HG03108 (cell line): ENCODE data around the gene GNAT2.

ENCODE experiments used
- ATAC-seq: cut with Tn5 transposase; IDR thresholded peaks from one replicate; pipeline ENCODE4 v1.9.1; 2021; ENCODE audit warnings: moderate library complexity; ENCODE audit not compliant: unreplicated experiment

The GNAT2 gene

DNA sequence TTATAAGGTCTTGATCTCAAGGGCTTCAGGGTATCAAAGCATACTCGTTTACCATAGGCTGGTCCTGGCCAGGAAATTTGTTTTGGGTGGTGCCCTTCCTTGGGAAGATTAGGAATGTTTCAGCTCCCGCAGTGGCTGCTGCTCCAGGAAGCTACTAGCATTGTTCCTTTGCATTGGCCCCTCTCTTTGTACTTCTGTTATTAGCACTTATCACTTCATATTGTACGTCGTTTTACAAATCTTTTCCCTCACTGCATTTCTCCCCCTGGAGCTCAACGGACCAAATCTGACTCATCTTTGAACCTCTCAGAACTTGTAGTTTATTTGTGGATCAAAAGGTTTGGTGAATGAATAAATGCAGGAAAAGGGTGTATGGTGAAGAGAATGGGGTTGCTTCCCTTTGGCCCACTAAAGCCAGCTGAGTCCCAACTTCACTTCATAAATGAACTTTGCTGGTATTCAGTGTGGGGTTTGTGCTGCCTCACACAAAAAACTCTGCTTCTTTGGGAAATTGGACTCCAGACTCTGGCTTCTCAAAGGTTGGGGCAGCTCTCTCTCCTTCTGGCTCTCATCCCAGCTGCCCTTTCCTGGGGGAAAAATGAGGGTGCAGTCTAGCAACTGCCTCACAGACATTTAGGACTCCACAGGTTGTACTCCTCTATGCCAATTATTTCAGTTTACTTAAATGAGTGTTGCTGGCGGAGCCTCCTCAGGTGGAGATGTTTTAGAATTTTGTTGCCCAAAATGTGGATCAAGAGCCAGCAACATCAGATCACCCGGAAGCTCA, 5.9 kb downstream of the GNAT2 start:
- no peak for ATAC-seq

GRCh38 chr1:109611308-109611990, 8.0 kb downstream of the GNAT2 start:
- no peak for ATAC-seq

DNA sequence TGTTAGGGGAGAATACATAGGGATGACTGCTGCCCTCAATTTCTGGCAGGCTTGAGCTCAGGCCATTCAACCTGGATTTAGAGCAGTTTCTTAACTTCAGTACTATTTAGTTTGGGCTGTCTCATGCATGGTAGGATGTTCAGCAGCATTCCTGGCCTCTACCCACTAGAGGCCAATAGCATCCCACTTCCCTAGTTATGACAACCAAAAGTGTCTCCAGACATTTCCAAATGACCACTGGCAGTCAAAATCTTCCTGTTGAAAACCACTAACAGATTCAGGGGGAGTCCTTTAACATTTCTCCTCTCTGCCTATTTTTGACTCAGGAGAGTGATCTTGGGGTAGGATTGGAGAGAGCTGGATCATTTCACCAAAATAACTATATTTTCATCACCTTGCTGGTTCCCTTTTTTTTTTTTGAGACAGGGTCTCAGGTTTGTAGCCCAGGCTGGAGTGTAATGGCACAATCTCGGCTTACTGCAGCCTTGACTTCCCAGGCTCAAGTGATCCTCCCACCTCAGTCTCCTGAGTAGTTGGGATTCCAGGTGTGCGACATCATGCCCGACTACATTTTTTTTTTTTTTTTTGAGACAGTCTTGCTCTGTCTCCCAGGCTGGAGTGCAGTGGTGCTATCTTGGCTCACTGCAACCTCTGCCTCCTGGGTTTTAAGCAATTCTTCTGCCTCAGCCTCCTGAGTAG, 8.7 kb downstream of the GNAT2 start:
- no peak for ATAC-seq

- no peak for ATAC-seq
Observed at GRCh38 chr1:109609881-109610280, 9.5 kb downstream of the GNAT2 start.

DNA sequence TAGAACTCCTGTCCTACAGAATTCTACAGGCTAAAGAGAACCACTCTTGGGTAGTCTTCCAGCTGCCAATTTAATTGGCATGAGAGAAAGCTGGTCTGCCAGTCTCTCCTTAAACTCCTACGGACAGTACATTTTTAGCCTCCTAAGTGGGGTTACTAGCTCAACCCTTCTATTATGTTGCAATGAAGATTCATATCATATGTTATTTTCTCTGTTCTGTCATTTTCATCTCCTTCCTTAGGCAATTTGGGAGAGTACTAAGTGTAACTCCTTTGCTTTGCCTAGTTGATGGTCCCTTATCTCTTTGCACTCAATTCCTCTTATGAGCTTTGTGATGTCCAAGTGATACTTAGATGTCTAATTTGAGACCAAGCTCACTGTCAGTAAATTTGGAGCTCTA, 14.0 kb downstream of the GNAT2 start:
- ATAC-seq: no peak

- no peak for ATAC-seq
Observed at GRCh38 chr1:109603229-109603628, 16.2 kb downstream of the GNAT2 start.

DNA sequence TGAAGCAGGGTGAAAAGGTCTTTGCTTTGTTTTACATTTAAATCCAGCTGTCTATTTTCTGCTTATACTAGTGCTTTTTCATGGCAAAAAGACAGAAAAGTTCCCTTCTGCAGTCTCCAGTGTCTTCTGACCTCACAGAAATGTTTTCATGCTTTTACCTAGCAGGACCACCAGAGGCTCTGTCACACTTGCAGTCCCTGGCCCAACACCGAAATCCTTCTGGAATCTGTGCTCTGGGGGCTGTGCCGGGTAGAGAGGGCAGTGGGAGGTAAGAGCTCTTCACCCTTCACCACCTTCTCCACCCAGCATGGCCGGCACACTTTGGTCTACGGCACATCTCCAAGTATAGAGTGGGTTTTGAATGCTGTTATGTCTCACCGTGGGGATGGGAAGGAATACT, 20.8 kb downstream of the GNAT2 start:
- ATAC-seq: no peak

DNA sequence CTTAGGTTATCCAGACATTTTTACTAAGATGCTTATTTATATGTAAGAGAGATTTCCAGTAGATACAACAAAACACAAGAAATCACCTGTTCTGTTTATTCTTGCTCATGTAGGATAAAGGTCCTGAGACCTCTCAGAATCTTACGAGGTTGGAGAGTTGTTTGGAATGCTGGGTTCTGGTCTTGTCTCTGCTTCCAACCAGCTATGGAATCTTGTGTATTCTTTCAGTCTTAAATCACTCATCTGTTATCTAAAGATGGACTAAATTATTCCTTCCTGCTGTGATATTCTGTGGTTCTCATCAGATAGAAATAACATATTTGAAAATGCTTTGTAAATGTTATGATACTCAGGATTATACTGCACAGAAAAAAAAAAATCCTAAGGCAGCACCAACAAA, 21.3 kb downstream of the GNAT2 start:
- no peak for ATAC-seq

GRCh38 chr1:109595531-109595930, 23.9 kb downstream of the GNAT2 start:
- no peak for ATAC-seq

DNA sequence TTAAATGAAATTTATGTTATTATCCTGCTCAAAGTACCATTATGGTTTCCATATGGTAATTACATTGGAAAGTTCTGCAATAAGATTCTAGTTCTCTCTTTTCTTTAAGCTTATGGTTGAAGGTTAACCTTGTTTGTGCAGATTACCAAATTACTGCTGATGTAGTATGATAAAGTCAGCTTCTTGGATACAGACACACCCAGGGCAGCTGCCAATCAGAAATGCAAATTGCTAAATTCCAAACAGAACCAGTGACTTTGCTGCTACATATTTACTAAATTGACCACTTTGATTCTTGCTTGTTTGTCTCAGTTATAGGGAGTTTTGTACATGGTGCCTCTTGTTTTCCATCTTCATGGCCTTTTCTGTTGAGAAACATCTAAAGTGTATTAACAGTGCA, 26.5 kb downstream of the GNAT2 start:
- no peak for ATAC-seq

DNA sequence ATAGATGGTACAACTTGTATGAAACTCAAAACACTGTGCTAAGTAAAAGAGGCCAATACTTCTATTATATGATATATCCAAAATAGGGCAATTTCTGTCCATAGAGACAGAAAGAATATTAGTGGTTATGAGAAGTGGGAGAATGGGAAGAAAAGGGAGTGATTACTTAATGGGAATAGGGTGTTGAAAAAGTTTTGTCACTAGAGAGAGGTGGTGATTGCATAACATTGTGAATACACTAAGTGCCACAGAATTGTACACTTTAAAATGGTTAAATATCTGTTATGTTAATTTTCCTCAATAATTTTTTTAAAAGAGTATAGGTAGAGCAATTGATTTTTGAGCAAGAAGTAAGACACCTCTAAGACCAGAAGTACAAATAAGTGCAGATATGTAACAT, 29.7 kb downstream of the GNAT2 start:
- ATAC-seq: no peak

GRCh38 chr1:109589177-109589576, 30.2 kb downstream of the GNAT2 start:
- no peak for ATAC-seq

- no peak for ATAC-seq
Observed at GRCh38 chr1:109586055-109586454, 33.4 kb downstream of the GNAT2 start.

GRCh38 chr1:109584766-109585165, 34.6 kb downstream of the GNAT2 start:
- ATAC-seq: no peak

- ATAC-seq: no peak
Observed at GRCh38 chr1:109582021-109582420, 37.4 kb downstream of the GNAT2 start.

DNA sequence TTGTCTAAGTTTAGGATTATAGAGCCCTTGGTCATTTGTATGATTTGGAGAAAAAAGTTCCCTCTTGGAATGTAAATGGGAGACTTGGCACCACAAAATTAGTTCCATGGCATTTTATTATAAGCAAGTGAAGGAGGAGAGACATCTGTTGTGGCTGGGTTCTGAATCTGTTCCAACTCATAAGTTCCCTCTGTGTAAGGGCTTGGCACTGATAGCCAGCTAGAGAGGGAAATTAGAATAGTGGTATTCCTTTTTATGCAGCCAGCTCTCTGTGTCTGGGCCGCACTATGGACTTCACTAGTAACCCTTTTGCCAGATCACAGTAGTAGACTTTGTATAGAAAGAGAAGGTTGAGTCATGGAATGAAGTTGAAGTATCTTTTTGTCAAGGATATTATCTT, 39.9 kb downstream of the GNAT2 start:
- ATAC-seq: no peak

- no peak for ATAC-seq
Observed at GRCh38 chr1:109578947-109579443, 40.4 kb downstream of the GNAT2 start.

DNA sequence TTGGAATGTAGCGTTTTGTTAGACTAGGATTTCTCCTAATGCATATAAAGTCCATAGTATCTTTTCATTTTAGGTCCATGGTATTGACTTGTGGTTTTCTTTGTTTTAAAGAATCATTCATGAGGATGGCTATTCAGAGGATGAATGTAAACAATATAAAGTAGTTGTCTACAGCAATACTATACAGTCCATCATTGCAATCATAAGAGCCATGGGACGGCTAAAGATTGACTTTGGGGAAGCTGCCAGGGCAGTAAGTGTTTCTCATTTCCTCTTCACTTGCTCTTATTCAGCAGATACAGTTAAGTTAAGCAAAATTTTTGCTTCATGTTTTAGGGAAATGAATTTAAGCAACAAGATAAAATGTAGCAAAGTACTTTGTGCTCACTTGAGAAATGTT, 45.6 kb downstream of the GNAT2 start:
- ATAC-seq: no peak

GRCh38 chr1:109570414-109570813, 49.0 kb downstream of the GNAT2 start:
- no peak for ATAC-seq

- no peak for ATAC-seq
Observed at GRCh38 chr1:109569323-109569722, 50.1 kb downstream of the GNAT2 start.

GRCh38 chr1:109567877-109568672, 51.3 kb downstream of the GNAT2 start:
- ATAC-seq: no peak
